Endothelial cell (in vitro differentiated cells): ENCODE data around the gene ZNF280D. TPM values are rescaled to one million over a fixed set of nuclear protein-coding genes. Genes with fewer than 3 reads are reported as not detected.

ENCODE experiments used
- DNase-seq: peaks from one replicate; pipeline ENCODE4 v3.0.0; 2021; ENCODE audit warnings: low spot score
- H3K27ac Mint-ChIP-seq: one replicate; pipeline ENCODE4 v1.8.0; 2021; ENCODE audit warnings: mixed read lengths, inconsistent platforms; ENCODE audit not compliant: unreplicated experiment
- H3K27me3 Mint-ChIP-seq: one replicate; pipeline ENCODE4 v1.8.0; 2021; ENCODE audit warnings: mild to moderate bottlenecking, moderate library complexity, mixed read lengths, inconsistent platforms; ENCODE audit not compliant: unreplicated experiment
- H3K36me3 Mint-ChIP-seq: one replicate; pipeline ENCODE4 v1.8.0; 2021; ENCODE audit warnings: mild to moderate bottlenecking, low read depth, mixed read lengths, inconsistent platforms; ENCODE audit not compliant: unreplicated experiment
- H3K4me1 Mint-ChIP-seq: one replicate; pipeline ENCODE4 v1.8.0; 2021; ENCODE audit warnings: mild to moderate bottlenecking, mixed read lengths, inconsistent platforms; ENCODE audit not compliant: unreplicated experiment
- H3K4me3 Mint-ChIP-seq: one replicate; pipeline ENCODE4 v1.8.0; 2021; ENCODE audit warnings: mild to moderate bottlenecking, mixed read lengths, inconsistent platforms; ENCODE audit not compliant: unreplicated experiment
- H3K9me3 Mint-ChIP-seq: one replicate; pipeline ENCODE4 v1.8.0; 2021; ENCODE audit warnings: mixed read lengths, inconsistent platforms; ENCODE audit not compliant: unreplicated experiment
- total RNA-seq: library from RNA; stranded (reverse); fragmentation: NEBNext Ultra II Directional; extraction: Animal tissue kit (Norgen Biotek cat#: 25700); gene quantifications from one replicate; pipeline ENCODE4 v1.2.1, GENCODE V29; 2021; ENCODE audit not compliant: unreplicated experiment
- TF ChIP-seq, protein P1 (sequence below): fragments of 200-600 bp; sonication (generic); IDR thresholded peaks from one replicate; pipeline ENCODE4 v1.5.0; 2021; ENCODE audit warnings: antibody characterized with exemption; ENCODE audit not compliant: unreplicated experiment

ZNF280D gene
- total RNA-seq, 1 donor from 2014 or later: 34.6 TPM

DNA sequence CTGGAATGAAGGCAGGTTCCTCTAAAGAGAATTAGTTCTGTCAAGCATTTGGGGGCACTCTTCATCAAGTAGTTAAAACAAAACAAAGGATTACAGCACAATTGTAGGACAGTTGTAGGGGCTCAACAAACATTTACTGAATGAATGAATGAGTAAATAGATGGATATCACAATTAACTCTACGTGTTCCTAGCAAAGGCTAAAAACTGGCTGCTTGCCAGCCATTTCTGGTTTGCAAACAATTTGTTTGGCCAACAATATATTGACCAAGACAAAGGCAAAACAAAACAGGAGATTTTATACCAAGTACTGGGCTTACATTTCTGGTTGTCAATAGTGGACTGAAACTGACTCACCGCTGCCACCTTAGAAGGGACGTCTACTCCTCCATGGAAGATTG lies 116.8 kb downstream of the ZNF280D start:
- Mint-ChIP-seq H3K27me3 (no peaks in the 10 kb centered on the region), H3K4me1 (peaks cover 7% of the 10 kb centered on the region), H3K36me3 (no peaks in the 10 kb centered on the region), H3K27ac (no peak overlapping the region), H3K9me3 (no peaks in the 10 kb centered on the region), H3K4me3 (no peak overlapping the region)
- TF ChIP-seq, protein P1, sequence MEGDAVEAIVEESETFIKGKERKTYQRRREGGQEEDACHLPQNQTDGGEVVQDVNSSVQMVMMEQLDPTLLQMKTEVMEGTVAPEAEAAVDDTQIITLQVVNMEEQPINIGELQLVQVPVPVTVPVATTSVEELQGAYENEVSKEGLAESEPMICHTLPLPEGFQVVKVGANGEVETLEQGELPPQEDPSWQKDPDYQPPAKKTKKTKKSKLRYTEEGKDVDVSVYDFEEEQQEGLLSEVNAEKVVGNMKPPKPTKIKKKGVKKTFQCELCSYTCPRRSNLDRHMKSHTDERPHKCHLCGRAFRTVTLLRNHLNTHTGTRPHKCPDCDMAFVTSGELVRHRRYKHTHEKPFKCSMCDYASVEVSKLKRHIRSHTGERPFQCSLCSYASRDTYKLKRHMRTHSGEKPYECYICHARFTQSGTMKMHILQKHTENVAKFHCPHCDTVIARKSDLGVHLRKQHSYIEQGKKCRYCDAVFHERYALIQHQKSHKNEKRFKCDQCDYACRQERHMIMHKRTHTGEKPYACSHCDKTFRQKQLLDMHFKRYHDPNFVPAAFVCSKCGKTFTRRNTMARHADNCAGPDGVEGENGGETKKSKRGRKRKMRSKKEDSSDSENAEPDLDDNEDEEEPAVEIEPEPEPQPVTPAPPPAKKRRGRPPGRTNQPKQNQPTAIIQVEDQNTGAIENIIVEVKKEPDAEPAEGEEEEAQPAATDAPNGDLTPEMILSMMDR: no peak
- no peak for DNase-seq

DNA sequence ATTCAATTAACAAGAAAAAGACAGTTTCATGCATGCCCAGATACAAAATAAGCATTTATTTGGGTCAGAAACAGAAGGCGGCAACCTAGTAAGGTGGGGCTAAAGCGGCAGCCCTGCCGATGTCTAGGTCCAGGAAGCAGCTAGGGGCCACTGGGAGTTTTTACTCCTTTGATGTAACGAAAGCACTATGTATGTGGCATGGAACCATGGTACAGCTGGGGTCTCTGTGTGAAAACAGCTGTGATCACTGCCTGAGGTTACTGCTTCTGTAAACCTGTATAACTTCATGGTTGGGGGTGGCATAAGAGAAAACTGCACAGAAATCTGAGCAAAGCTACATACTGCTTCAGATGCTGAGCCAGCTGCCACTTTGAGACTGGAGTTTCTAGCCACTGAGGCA lies 119.5 kb downstream of the ZNF280D start:
- no peak for DNase-seq
- Mint-ChIP-seq H3K36me3 (no peaks in the 10 kb centered on the region), H3K9me3 (no peaks in the 10 kb centered on the region), H3K27ac (no peak overlapping the region), H3K4me3 (no peak overlapping the region), H3K4me1 (no peaks in the 10 kb centered on the region), H3K27me3 (no peaks in the 10 kb centered on the region)
- TF ChIP-seq, protein P1: no peak

DNA sequence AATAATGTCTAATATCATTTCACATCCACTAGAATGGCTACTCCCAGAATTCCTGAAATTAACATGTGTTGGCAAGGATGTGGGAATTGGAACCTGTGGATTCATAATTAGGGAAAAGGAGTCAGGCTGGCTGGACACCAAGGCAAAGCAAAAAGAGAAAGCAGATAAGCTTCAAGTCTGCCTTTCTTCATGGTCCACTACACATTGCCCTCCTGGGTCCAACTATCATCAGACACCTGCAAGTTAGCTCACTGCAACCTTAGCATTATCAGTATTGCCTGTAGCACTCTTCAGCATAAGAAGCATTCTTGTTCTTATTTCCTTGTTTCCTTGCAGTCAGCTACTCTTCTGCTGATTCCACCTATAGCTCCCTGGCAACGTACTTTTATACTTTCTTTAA lies 124.3 kb downstream of the ZNF280D start:
- TF ChIP-seq, protein P1: no peak

DNA sequence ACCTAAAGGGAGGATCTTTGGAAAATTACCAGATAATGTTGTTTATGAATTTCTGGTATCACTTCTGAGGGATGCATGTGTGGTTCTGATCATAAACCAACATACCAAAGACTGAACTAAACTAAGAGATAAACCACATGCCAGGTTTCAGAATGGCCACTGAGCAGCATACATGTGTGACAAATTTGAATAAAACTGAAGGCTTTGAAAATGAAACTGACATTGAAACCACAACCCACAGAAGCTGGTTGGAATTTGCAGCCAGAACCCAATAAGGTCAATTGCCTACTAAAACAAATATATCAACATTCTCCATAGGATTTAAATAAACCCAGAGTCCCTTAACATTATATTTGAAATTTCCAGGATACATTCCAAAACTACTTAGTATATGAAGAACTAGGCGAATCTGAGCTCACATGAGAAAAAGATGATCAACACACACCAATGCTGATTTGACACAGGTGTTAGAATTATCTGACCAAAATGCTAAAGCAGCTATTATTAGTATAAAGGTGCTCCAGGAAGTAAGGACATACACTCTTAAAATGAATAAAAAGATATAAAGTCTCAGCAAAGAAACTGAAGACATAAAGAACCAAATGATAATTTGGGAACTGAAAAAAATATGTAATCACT lies 125.0 kb downstream of the ZNF280D start:
- Mint-ChIP-seq H3K27ac (no peak overlapping the region), H3K36me3 (no peaks in the 10 kb centered on the region), H3K9me3 (no peaks in the 10 kb centered on the region), H3K27me3 (peaks cover 4% of the 10 kb centered on the region), H3K4me1 (no peaks in the 10 kb centered on the region), H3K4me3 (no peak overlapping the region)
- no peak for DNase-seq
- TF ChIP-seq, protein P1: no peak

More for the DNA sequence above, 124.3 kb downstream of the ZNF280D start:
- Mint-ChIP-seq H3K36me3 (no peaks in the 10 kb centered on the region), H3K4me1 (no peaks in the 10 kb centered on the region), H3K27ac (no peak overlapping the region), H3K27me3 (peaks cover 4% of the 10 kb centered on the region), H3K4me3 (no peak overlapping the region), H3K9me3 (no peaks in the 10 kb centered on the region)
- DNase-seq: no peak

DNA sequence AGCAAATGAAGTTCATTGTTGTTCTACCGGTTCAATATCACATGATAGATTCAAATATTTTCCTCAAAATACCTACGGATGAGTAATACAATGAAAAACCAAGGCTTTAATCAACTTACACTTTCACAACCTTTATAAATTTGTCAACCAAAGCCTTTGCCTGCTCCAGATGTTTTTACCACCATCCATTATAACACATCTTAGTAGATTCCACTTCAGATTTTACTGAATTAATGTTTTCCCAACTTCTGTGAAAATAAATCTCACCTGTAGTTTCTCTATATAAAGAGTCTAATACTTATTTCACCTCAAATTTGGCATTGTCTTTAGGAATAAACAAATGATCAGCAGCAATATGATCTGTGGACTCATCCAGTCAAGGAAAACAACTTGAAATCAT lies 131.1 kb downstream of the ZNF280D start:
- H3K27ac Mint-ChIP-seq: no peak overlapping the region
- no peaks in the 10 kb centered on the region for H3K9me3 Mint-ChIP-seq
- H3K36me3 Mint-ChIP-seq: peaks cover 9% of the 10 kb centered on the region
- TF ChIP-seq, protein P1: no peak
- no peaks in the 10 kb centered on the region for H3K4me1 Mint-ChIP-seq
- H3K4me3 Mint-ChIP-seq: no peak overlapping the region
- DNase-seq: no peak
- H3K27me3 Mint-ChIP-seq: peaks cover 4% of the 10 kb centered on the region
